Type B pancreatic cell (in vitro differentiated cells): Measurements from ENCODE around the gene TCEAL1. TPM values are rescaled to one million over a fixed set of nuclear protein-coding genes. Genes with fewer than 3 reads are reported as not detected.

Source experiments
- DNase-seq: peaks from one replicate; pipeline ENCODE4 v3.0.0; 2021; ENCODE audit warnings: mixed read lengths; ENCODE audit not compliant: unreplicated experiment; ENCODE audit errors: extremely low spot score
- H3K27ac Mint-ChIP-seq: 2 replicates; pipeline ENCODE4 v1.8.0; 2021; ENCODE audit warnings: mild to moderate bottlenecking, mixed read lengths
- H3K27me3 Mint-ChIP-seq: 2 replicates; pipeline ENCODE4 v1.8.0; 2021; ENCODE audit warnings: mixed read lengths
- H3K36me3 Mint-ChIP-seq: 2 replicates; pipeline ENCODE4 v1.8.0; 2021; ENCODE audit warnings: mixed read lengths
- H3K4me1 Mint-ChIP-seq: one replicate; pipeline ENCODE4 v1.8.0; 2021; ENCODE audit warnings: mixed read lengths; ENCODE audit not compliant: unreplicated experiment
- H3K4me3 Mint-ChIP-seq: 2 replicates; pipeline ENCODE4 v1.8.0; 2021; ENCODE audit warnings: mild to moderate bottlenecking, mixed read lengths
- H3K9me3 Mint-ChIP-seq: 2 replicates; pipeline ENCODE4 v1.8.0; 2021; ENCODE audit warnings: mixed read lengths
- total RNA-seq: library from RNA; stranded (reverse); gene quantifications from 2 replicates; pipeline ENCODE4 v1.2.1, GENCODE V29; 2021; ENCODE audit warnings: low replicate concordance
- TF ChIP-seq, protein P1 (sequence below): fragments of 200-600 bp; sonication (generic); conservative IDR thresholded peaks from 2 replicates; pipeline ENCODE4 v1.5.0; 2021; ENCODE audit warnings: antibody characterized with exemption, mild to moderate bottlenecking

The TCEAL1 gene
- total RNA-seq, 1 donor from 2014 or later, result 16.9 TPM

DNA sequence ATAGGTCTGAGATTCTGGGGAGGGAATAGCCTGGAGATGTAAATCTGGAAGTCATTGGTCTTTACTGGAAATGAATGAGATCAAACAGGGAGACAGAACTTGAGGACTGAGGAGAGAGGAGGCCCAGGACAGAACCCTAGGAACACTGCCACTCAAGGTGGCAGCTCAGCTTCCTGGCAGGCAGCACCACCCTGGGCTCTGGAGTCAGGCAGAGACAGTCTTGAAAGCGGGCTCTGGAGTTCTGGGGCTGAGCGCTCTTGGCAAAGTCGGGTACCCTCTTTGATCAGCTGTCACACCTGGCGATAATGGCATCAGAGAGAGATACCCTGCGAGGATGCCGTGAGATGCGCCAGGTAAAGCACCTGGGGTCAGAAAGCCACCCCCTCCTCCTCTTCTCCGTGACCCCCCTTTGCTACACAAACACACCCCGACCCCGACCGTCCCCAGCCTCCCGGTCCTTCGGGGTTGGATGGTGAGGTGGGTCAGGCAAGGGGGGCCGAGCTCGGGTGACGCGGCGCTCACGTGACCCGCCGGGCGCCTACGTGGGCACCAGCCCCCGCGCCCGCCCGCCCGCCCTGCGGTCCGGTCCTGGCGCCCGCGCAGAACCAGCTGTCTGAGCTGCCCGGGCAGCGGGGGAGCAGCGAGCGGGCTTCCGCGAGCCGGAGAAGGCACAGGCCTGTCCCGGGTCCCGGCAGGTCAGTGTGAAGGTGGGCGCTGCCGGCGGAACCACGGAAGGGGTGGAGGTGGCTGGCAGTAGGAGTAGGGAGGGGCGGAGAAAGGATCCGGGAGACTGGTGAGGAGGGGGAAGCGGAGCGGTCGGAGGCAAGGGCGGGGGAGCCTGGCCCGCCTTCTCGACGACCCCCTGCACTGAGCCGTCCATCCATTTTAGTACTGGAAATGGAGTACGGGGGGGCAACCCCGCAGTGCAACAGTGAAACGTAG, 21.1 kb upstream of the TCEAL1 start, which contains the start of gene TCEAL3:
Gene TCEAL3 (plus strand): TSS at position 600 of the 942 bp plus-strand sequence. CDS start 1,102 bp downstream, outside the sequence.
- Mint-ChIP-seq H3K27ac (peak within 1 kb of the TSS; percentile 73), H3K4me1 (no peaks in the 10 kb centered on the region), H3K4me3 (peak within 1 kb of the TSS; percentile 91), H3K9me3 (no peaks in the 10 kb centered on the region), H3K27me3 (no peaks in the 10 kb centered on the region), H3K36me3 (no peaks in the 10 kb centered on the region)
- DNase-seq, result no peak
- TF ChIP-seq, protein P1, sequence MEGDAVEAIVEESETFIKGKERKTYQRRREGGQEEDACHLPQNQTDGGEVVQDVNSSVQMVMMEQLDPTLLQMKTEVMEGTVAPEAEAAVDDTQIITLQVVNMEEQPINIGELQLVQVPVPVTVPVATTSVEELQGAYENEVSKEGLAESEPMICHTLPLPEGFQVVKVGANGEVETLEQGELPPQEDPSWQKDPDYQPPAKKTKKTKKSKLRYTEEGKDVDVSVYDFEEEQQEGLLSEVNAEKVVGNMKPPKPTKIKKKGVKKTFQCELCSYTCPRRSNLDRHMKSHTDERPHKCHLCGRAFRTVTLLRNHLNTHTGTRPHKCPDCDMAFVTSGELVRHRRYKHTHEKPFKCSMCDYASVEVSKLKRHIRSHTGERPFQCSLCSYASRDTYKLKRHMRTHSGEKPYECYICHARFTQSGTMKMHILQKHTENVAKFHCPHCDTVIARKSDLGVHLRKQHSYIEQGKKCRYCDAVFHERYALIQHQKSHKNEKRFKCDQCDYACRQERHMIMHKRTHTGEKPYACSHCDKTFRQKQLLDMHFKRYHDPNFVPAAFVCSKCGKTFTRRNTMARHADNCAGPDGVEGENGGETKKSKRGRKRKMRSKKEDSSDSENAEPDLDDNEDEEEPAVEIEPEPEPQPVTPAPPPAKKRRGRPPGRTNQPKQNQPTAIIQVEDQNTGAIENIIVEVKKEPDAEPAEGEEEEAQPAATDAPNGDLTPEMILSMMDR, result no peak

DNA sequence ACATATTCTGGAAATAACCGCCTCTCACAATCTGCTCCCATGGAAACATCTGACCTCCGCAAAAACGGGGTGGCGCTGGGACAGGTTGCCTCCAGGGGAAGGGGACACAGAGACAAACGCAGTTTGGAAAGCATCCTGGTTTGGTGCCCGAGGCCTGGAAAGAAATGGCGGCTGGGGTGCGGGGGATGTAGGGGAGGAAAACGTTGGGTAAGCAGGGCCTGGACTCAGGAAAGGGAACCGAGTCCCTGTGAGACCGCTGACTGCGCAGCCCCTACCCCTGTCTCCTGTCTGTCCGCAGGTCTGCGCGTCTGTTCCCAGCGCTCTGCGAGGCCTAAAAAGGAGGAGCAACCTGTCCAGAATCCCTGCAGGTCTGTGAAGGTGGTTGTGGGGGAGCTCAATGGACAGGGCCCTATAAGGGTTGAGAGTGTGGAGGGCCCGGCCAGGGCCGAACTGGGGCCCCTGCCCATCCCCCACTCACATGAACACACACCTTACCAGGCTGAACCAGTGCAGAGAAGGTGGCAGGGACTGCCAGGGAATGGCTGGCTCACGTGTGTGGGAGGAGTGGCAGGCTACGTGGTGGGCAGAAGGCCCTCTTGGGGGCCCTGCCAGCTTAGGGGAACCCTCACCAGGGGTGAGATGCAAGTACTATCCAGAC, 20.3 kb upstream of the TCEAL1 start:
- H3K36me3 Mint-ChIP-seq, result no peaks in the 10 kb centered on the region
- H3K9me3 Mint-ChIP-seq, result no peaks in the 10 kb centered on the region
- TF ChIP-seq, protein P1, result no peak
- no peak for DNase-seq
- no peaks in the 10 kb centered on the region for H3K4me1 Mint-ChIP-seq
- H3K27me3 Mint-ChIP-seq, result no peaks in the 10 kb centered on the region
- H3K27ac Mint-ChIP-seq, result peak overlapping the region; percentile 69
- peak overlapping the region; percentile 84 for H3K4me3 Mint-ChIP-seq

DNA sequence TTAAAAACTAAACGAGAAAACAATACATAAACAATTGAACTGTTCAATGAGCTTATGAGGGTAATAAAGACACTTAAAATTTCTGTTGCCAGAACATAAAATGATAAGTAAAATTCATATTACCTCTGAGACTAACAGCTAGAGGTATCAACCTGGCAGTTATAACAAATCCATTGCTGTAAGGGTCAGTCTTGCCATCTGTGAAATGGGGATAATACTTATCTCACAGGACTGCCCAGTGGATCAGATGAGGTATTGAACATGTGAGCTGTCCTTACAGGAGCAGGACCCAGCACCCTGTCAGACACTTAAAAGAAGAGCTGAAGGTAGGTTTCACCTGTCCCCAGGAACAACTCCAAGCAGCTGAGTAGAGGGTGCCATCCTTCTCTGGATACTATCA, 18.5 kb upstream of the TCEAL1 start:
- H3K4me1 Mint-ChIP-seq, result no peaks in the 10 kb centered on the region
- no peaks in the 10 kb centered on the region for H3K36me3 Mint-ChIP-seq
- no peak overlapping the region for H3K4me3 Mint-ChIP-seq
- no peaks in the 10 kb centered on the region for H3K9me3 Mint-ChIP-seq
- TF ChIP-seq, protein P1, result no peak
- no peaks in the 10 kb centered on the region for H3K27me3 Mint-ChIP-seq
- no peak for DNase-seq
- no peak overlapping the region for H3K27ac Mint-ChIP-seq

DNA sequence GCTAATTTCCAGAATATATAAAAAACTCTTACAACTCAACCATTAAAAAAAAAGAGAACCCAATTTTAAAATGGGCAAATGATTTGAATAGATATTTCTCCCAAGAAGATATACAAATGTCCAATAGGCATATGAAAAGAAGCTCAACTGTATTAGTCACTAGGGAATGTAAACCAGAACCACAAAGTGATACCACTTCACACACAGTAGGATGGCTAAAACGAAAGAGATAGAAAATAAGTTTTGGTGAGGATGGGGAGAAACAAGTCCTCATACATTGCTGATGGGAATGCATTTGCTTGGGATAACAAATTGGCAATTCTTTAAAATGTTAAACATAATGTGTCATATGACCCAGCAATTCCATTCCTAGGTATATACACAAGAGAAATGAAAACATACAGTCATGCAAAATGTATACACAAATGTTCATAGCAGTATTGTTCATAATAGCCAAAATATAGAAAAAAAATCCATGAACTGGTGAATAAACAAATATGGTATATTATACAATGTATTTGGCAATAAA, 15.3 kb upstream of the TCEAL1 start:
- Mint-ChIP-seq H3K27me3 (no peaks in the 10 kb centered on the region), H3K9me3 (no peaks in the 10 kb centered on the region), H3K4me1 (no peaks in the 10 kb centered on the region), H3K36me3 (no peaks in the 10 kb centered on the region), H3K27ac (no peak overlapping the region), H3K4me3 (no peak overlapping the region)
- TF ChIP-seq, protein P1, result no peak
- DNase-seq, result no peak

DNA sequence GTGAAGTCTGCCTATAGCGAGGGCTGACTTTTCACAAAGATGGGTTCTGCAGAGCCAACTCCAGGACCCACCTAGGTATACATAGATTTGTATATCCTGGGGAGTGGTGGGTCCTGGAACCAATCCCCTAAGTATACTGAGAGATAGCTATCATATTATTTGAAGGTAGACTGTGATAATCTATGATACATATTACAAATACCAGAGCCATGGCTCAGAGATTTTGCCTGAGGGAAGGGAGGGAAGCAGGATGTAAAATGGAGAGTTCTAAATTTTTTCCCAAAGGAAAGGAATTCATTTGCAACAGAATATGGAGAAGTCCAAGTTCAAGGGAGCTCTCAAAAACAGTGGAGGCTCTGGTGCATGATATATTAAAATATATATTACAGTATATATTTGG, 13.8 kb upstream of the TCEAL1 start:
- H3K27me3 Mint-ChIP-seq, result no peaks in the 10 kb centered on the region
- no peak overlapping the region for H3K27ac Mint-ChIP-seq
- H3K4me1 Mint-ChIP-seq, result no peaks in the 10 kb centered on the region
- TF ChIP-seq, protein P1, result no peak
- peaks cover 6% of the 10 kb centered on the region for H3K9me3 Mint-ChIP-seq
- no peak for DNase-seq
- H3K36me3 Mint-ChIP-seq, result peaks cover 5% of the 10 kb centered on the region
- H3K4me3 Mint-ChIP-seq, result no peak overlapping the region
